ENCODE results near the gene ABTB1. TPM values are rescaled to one million over a fixed set of nuclear protein-coding genes. Genes with fewer than 3 reads are reported as not detected.

ABTB1 gene
- total RNA-seq, 1 experiment from 2014 or later: 6.9 TPM

GRCh38 chr3:127714866-127715265 lies 42.1 kb downstream of the ABTB1 start:
- ATAC-seq (no peak), DNase-seq (ENCODE audit: low read depth, low spot score) (no peak)
- in situ Hi-C loops (cut with HindIII; ENCODE audit: low pct_unique_long_range_greater_than_20kb, low sequenced_read_pairs) (no loop called here), intact Hi-C loops (cut with micrococcal nuclease; ENCODE audit: unreplicated experiment) (no loop called here)
- Histone ChIP-seq H3K27ac (ENCODE audit: low read length) (no peak overlapping the region), H3K27me3 (ENCODE audit: control insufficient read depth, insufficient read depth, low read length) (peaks cover 7% of the 10 kb centered on the region; the same call in 1 of the 2 replicates), H3K4me3 (ENCODE audit: low read depth in 2 of 2, low read length in 2 of 2) (no peak overlapping the region), H3K9me3 (ENCODE audit: control insufficient read depth, insufficient read depth, low read depth, low read length) (no peaks in the 10 kb centered on the region), H3K36me3 (ENCODE audit: control insufficient read depth, insufficient read depth, low read length) (no peaks in the 10 kb centered on the region), H3K4me1 (ENCODE audit: control insufficient read depth, insufficient read depth, low read length) (no peaks in the 10 kb centered on the region)
- no peak for TF ChIP-seq SIN3A (IDR thresholded peaks at IDR 0.05; ENCODE audit: borderline replicate concordance, insufficient read depth, low read depth, low read length)
- no peak for TF ChIP-seq POLR2AphosphoS5 (IDR thresholded peaks at IDR 0.05; ENCODE audit: low read depth, low read length)
- TF ChIP-seq TCF7L2 (IDR thresholded peaks at IDR 0.05; ENCODE audit: low read depth, low read length): no peak
- TF ChIP-seq CTCF (IDR thresholded peaks at IDR 0.05): no peak
- no peak for TF ChIP-seq REST (IDR thresholded peaks at IDR 0.05; ENCODE audit: insufficient read depth in 1 of 2, low read depth in 2 of 2, low read length in 1 of 2)
- no TSS peak for BruUV-seq (replicated peaks)
- ChIA-PET CTCF (interaction anchor here (0.5 kb wide), 1 partner anchor 158 kb away, joined by 6 read pairs; no protein-coding TSS in a partner anchor), POLR2A (no interaction called here)

- H3K9me3 ChIP-seq (ENCODE audit: control insufficient read depth, insufficient read depth, low read depth, low read length): no peaks in the 10 kb centered on the region
- no peak overlapping the region for H3K4me3 ChIP-seq (ENCODE audit: low read depth in 2 of 2, low read length in 2 of 2)
- ATAC-seq (no peak), DNase-seq (ENCODE audit: low read depth, low spot score) (no peak)
- peaks cover 7% of the 10 kb centered on the region; the same call in 1 of the 2 replicates for H3K27me3 ChIP-seq (ENCODE audit: control insufficient read depth, insufficient read depth, low read length)
- no peak overlapping the region for H3K27ac ChIP-seq (ENCODE audit: low read length)
- CTCF ChIA-PET: interaction anchor here (0.5 kb wide), 1 partner anchor 159 kb away, joined by 6 read pairs; no protein-coding TSS in a partner anchor
- TF ChIP-seq TCF7L2 (IDR thresholded peaks at IDR 0.05; ENCODE audit: low read depth, low read length) (no peak), REST (IDR thresholded peaks at IDR 0.05; ENCODE audit: insufficient read depth in 1 of 2, low read depth in 2 of 2, low read length in 1 of 2) (no peak), CTCF (IDR thresholded peaks at IDR 0.05) (no peak), POLR2AphosphoS5 (IDR thresholded peaks at IDR 0.05; ENCODE audit: low read depth, low read length) (no peak), SIN3A (IDR thresholded peaks at IDR 0.05; ENCODE audit: borderline replicate concordance, insufficient read depth, low read depth, low read length) (no peak)
- intact Hi-C loops (cut with micrococcal nuclease; ENCODE audit: unreplicated experiment): no loop called here
- H3K36me3 ChIP-seq (ENCODE audit: control insufficient read depth, insufficient read depth, low read length): no peaks in the 10 kb centered on the region
- in situ Hi-C loops (cut with HindIII; ENCODE audit: low pct_unique_long_range_greater_than_20kb, low sequenced_read_pairs): no loop called here
- POLR2A ChIA-PET: no interaction called here
- no peaks in the 10 kb centered on the region for H3K4me1 ChIP-seq (ENCODE audit: control insufficient read depth, insufficient read depth, low read length)
- no TSS peak for BruUV-seq (replicated peaks)
Measured at GRCh38 chr3:127715532-127715931, 42.8 kb downstream of the ABTB1 start.

All from Panc1 (cell line).